T47D (cell line): Measurements from ENCODE around the gene FLOT2.

Experiments
- DNase-seq, 2 experiments: peaks; one replicate each; pipeline versions ENCODE4 v3.0.0 to v3.0.0-alpha.2; 2011 to 2012; ENCODE audit warnings: low read depth in 1 of 2, low spot score in 1 of 2
- JUND ChIP-seq: IDR thresholded peaks from 2 replicates; pipeline ENCODE4 v1.6.1; 2012; ENCODE audit warnings: low read depth
- in situ Hi-C: cut with HindIII; loops from 2 replicates; pipeline ENCODE4 v1.10.0; 2016; ENCODE audit warnings: low sequenced_read_pairs, low pct_unique_long_range_greater_than_20kb

The FLOT2 gene

DNA sequence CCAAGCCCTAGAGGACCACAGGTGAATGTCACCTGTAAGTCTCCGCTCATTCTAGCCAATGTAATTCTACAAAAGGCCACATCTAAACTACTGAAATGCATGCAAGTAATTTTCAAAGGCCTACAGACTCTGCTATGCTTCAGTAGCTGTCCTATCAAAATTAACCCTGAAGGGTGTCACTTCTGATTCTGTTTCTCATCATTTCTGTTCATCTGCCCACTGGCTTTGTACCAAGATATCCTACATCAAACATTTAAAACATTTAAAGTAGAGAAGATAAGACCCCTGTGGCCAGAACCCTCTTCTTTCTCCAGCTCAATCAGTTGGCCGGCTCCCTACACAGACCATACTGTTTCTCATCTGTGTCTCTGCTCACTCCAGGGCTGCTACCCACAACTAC is 32.3 kb upstream of the FLOT2 start:
- no peak for DNase-seq
- no peak for TF ChIP-seq JUND
- in situ Hi-C loops, result no loop called here

DNA sequence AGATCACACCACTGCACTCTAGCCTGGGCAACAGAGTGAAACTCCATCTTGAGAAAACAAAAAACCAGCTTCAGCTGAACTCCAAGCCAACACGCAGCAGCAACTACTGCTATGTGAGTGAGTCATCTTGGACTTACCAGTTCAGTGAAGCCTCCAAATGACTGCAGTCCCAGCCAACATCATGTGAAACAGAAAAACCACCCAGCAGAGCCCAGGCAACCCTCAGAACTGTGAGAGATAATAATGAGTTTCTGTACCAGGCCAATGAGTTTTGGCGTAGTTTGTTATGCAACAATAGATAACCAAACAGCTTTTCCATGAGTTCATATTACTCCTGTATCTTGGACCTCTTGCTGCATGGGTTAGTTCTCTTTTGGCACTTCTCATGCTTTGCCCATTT is 30.5 kb upstream of the FLOT2 start:
- no peak for TF ChIP-seq JUND
- in situ Hi-C loops, result no loop called here

DNA sequence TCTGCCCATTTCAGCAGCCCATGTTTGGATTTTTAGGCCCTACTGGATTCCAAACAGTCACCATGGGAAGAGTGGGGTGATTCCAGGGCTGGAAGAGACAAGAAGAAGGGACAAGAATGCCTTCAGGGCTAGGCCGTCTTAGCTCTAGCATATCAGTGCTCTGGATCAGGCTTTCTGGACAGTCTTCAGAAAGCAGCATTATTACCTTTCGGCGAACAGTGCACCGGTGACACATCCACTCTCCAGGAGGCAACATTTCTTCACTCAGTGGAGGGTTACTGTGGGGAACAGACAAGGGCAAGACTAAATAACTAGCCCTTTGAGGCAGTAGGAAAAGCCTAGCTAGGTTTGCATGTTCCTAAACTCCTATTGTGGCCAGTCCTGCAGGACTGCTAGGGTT is 29.3 kb upstream of the FLOT2 start:
- in situ Hi-C loops, result no loop called here
- peak in 1 of 2 experiments; percentile 33 for DNase-seq
- no peak for TF ChIP-seq JUND

More for the DNA sequence above, 30.5 kb upstream of the FLOT2 start:
- DNase-seq, result no peak

DNA sequence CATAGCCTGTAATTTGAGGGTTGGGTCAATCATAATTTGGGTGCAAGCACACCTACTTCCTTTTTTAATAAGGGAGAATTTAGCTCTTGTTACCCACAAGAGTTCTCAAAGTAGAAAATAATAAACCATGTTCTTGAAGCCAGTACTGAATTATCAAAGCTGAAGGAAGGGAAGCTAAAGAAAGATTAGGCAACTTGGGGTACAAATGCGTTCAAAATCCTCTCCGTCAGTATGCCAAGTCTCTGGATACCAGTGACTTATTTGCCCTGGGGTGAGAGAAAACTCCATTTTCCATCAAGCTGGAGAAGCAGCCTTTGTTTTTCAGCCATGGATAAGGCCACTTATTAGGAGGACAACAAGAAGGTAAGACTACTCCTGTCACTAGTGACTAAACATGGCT is 28.8 kb upstream of the FLOT2 start:
- no peak for DNase-seq
- in situ Hi-C loops, result no loop called here
- TF ChIP-seq JUND, result no peak

DNA sequence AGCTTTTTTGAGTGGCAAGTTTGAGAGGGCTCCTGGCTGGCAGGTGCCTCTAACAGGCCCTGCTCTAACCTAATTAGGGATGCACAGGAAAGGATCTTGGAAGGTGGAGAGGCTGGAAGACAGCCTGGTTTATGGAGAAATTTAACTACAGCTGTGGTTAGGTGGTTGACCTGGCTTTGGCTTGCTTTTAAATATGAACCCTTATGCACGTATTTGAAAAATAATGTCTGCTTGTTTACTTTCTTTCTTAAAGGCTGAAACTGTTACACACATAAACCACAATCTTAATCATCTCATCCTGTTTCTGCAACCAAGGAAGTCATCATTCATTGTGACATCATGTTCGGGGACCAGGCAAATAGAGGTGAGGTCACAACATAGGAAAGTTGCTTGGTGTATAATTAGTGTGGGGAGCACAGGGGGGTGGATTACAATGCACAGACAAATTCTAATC is 28.4 kb upstream of the FLOT2 start:
- DNase-seq, result peak in 1 of 2 experiments; percentile 70
- TF ChIP-seq JUND, result no peak

GRCh38 chr17:28920201-28920600 is 22.7 kb upstream of the FLOT2 start:
- in situ Hi-C loops, result no loop called here
- no peak for TF ChIP-seq JUND
- no peak for DNase-seq

More for the DNA sequence above, 28.4 kb upstream of the FLOT2 start:
- in situ Hi-C loops, result no loop called here

DNA sequence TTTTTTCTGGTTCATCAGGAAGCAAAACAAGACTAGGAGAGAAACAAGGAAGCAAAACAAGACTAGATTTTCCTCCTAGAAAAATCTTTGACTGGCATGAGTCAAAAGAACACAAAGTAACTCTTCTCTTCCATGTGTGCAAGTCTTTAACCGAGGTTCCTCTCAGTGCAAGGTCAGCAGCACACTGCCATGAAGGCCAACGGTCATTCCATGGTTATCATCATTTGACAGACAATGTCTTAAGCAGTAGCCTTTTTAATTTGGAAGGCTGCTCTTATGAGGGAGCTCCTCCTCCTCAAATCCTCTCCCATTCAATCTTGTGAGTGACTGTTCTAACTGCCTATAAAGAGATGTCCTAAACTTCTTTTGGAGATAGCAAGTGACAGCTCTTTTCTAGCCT is 20.8 kb upstream of the FLOT2 start:
- in situ Hi-C loops, result no loop called here

DNA sequence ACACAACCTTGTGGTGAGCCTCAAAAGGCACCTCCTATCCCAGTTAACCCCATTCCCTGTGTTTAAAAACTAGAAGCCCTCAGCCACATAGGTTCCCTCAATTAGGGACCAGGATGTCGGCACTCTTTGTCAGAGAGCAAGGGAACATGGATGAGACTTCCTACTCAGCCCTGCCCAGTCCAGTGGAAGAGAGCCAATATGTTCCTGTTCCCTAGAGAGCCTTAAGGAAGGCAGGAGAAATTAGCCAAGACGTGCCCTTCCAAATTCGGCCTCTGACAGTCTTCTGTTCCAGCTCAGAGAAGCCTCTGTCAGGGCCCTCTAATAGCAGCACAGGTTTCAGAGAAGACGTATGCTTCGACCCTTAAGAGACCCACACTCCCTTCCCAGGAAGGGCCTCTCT is 19.9 kb upstream of the FLOT2 start:
- in situ Hi-C loops, result no loop called here

More for the DNA sequence above, 20.8 kb upstream of the FLOT2 start:
- no peak for DNase-seq
- no peak for TF ChIP-seq JUND

DNA sequence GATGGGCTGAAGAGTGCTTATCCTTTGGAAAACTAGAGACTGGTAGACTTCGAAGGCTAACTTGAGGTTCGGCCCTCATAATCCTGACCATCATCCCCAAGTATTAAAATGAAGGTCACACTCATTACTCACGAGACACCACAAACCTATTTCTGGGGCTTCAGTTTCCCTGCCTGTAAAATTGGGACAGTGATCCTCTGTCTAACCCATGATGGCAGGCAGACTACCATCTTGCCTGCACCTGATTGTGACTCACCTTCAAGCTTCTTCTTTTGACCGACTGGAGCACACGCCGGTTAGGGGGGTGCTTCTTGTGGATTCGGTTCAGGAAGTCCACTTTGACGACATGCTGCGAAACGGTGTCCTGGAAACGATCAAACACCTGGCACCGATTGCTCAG is 19.5 kb upstream of the FLOT2 start:
- no peak for TF ChIP-seq JUND
- in situ Hi-C loops, result no loop called here
- no peak for DNase-seq

More for the DNA sequence above, 19.9 kb upstream of the FLOT2 start:
- DNase-seq, result no peak
- TF ChIP-seq JUND, result no peak

DNA sequence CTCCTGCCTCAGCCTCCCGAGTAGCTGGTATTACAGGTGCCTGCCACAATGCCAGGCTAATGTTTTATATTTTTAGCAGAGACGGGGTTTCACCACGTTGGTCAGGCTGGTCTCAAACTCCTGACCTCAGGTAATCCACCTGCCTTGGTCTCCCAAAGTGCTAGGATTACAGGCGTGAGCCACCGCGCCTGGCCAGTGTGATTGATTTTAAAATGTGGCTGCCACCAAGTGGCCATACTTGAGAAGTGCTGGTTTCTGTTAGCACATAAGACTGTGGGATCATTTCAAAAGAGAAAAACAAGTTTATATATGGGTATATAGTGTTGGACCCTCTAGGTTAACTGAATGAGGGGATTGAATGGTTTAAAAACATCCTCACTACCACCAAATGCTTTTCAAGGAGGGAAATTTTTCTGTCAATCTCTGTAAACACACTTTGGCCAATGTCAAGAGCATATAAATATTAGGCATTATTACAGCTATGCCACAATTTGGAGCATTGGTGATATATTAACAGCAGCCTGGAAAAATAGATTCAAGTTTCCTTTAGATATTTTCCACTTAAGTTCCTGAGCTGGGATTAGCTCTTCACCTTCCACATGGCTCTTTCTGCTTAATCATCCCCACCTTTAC is 18.9 kb upstream of the FLOT2 start:
- DNase-seq, result peak; percentile 35 to 72
- in situ Hi-C loops, result no loop called here
- no peak for TF ChIP-seq JUND

DNA sequence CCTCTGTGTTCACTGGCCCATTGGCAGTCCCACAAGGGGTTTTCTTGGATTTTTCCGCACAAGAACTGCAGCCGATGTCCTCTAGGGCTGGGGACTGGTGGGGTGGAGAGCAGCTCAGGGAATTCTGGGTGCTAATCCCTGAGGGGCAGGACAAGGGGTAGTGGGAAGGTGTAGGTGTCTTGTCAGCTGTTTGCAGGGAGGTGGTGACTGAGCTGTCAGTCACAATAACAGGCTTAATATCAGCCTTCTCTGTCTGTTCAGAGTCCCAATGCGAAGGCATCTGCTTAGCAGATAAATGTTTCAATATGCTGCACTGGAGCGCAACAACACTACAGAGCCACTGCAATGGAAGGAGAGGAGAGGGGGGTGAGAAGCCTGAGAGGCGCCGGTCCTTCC is 15.4 kb upstream of the FLOT2 start:
- no peak for TF ChIP-seq JUND
- in situ Hi-C loops, result no loop called here
- no peak for DNase-seq

GRCh38 chr17:28912281-28912937 is 14.9 kb upstream of the FLOT2 start:
- DNase-seq, result no peak
- in situ Hi-C loops, result no loop called here
- no peak for TF ChIP-seq JUND

- no peak for DNase-seq
- TF ChIP-seq JUND, result no peak
- in situ Hi-C loops, result no loop called here
These were observed 14.0 kb upstream of the FLOT2 start for GRCh38 chr17:28911411-28912045.
